Keratinocyte (primary cell): ENCODE data around the gene ABCC11. TPM values are rescaled to one million over a fixed set of nuclear protein-coding genes. Genes with fewer than 3 reads are reported as not detected.

Experiments
- DNase-seq: peaks from one replicate; pipeline ENCODE4 v3.0.0-alpha.2; 2011; ENCODE audit warnings: low read depth, missing footprints, low spot score
- FAIRE-seq: peaks from 2 replicates; lab custom pipeline; 2011; peaks lifted over from hg19 to GRCh38; lab: Jason Lieb, UNC
- H2AFZ ChIP-seq: 2 replicates; pipeline ENCODE4 v1.6.0; 2012; ENCODE audit warnings: low read length, control low read depth, inconsistent platforms; ENCODE audit not compliant: control insufficient read depth
- H3K27ac ChIP-seq: 2 replicates; pipeline ENCODE4 v1.5.1; 2011; ENCODE audit warnings: low read length; ENCODE audit not compliant: control insufficient read depth, insufficient read depth
- H3K27me3 ChIP-seq: 3 replicates; pipeline ENCODE4 v1.6.0; 2011; ENCODE audit warnings: low read length; ENCODE audit not compliant: control insufficient read depth, insufficient read depth; ENCODE audit errors: extremely low read depth
- H3K36me3 ChIP-seq, 2 experiments: 2 replicates in 1 of 2; 3 replicates in 1 of 2; pipeline ENCODE4 v1.5.1; 2011; ENCODE audit warnings: low read length in 2 of 2, mild to moderate bottlenecking in 1 of 2; ENCODE audit not compliant: control insufficient read depth in 2 of 2, insufficient read depth in 2 of 2; ENCODE audit errors: extremely low read depth in 1 of 2
- H3K4me1 ChIP-seq: 3 replicates; pipeline ENCODE4 v1.5.1; 2011; ENCODE audit warnings: low read length; ENCODE audit not compliant: control insufficient read depth, insufficient read depth; ENCODE audit errors: extremely low read depth
- H3K4me2 ChIP-seq: 3 replicates; pipeline ENCODE4 v1.6.0; 2011; ENCODE audit warnings: low read depth, low read length; ENCODE audit not compliant: control insufficient read depth, insufficient read depth; ENCODE audit errors: extremely low read depth
- H3K4me3 ChIP-seq, 3 experiments: fragments of 200-600 bp in 1 of 3; sonication (generic) in 1 of 3; 2 replicates in 2 of 3; 3 replicates in 1 of 3; pipeline ENCODE4 v1.5.1; 2011 to 2016; ENCODE audit warnings: low read length in 3 of 3, mild to moderate bottlenecking in 3 of 3, control low read depth in 2 of 3, inconsistent platforms in 1 of 3, low read depth in 1 of 3, mixed read lengths in 1 of 3, mixed run types in 1 of 3, moderate library complexity in 1 of 3; ENCODE audit not compliant: control insufficient read depth in 2 of 3, insufficient read depth in 2 of 3; ENCODE audit errors: extremely low read depth in 1 of 3
- H3K79me2 ChIP-seq: 2 replicates; pipeline ENCODE4 v1.6.0; 2012; ENCODE audit warnings: low read length; ENCODE audit not compliant: control insufficient read depth, insufficient read depth
- H3K9ac ChIP-seq: 3 replicates; pipeline ENCODE4 v1.6.0; 2011; ENCODE audit warnings: low read length; ENCODE audit not compliant: control insufficient read depth, insufficient read depth; ENCODE audit errors: extremely low read depth
- H3K9me1 ChIP-seq: 3 replicates; pipeline ENCODE4 v1.6.0; 2011; ENCODE audit warnings: low read length; ENCODE audit not compliant: control insufficient read depth, insufficient read depth; ENCODE audit errors: extremely low read depth
- H3K9me3 ChIP-seq: 2 replicates; pipeline ENCODE4 v1.5.1; 2012; ENCODE audit warnings: low read depth, low read length; ENCODE audit not compliant: control insufficient read depth
- H4K20me1 ChIP-seq: 3 replicates; pipeline ENCODE4 v1.6.0; 2011; ENCODE audit warnings: low read length; ENCODE audit not compliant: control insufficient read depth, insufficient read depth; ENCODE audit errors: extremely low read depth
- CTCF ChIP-seq, 3 experiments: IDR thresholded peaks in 1 of 3; conservative IDR thresholded peaks in 1 of 3; optimal IDR thresholded peaks in 1 of 3; 2 replicates in 2 of 3; 3 replicates in 1 of 3; pipeline versions ENCODE3 to v1.5.1; 2011; ENCODE audit warnings: low read length in 3 of 3, mild to moderate bottlenecking in 3 of 3, moderate library complexity in 2 of 3, control low read depth in 1 of 3, inconsistent platforms in 1 of 3; ENCODE audit not compliant: insufficient read depth in 2 of 3; ENCODE audit errors: extremely low read depth in 1 of 3
- EZH2 ChIP-seq: IDR thresholded peaks from one replicate; pipeline ENCODE4 v1.6.1; 2012; ENCODE audit warnings: inconsistent platforms, mild to moderate bottlenecking, low read length, moderate library complexity
- dilution Hi-C: fragments of 300-500 bp; cut with MboI; formaldehyde crosslinking; loops from one replicate; pipeline ENCODE4 v1.7.0; 2020; ENCODE audit warnings: low sequenced_read_pairs; ENCODE audit not compliant: extremely low pct_ligation_motif_present
- polyA plus RNA-seq, 5 experiments: library from polyadenylated mRNA; depleted of rRNA in 3 of 5; stranded (reverse) in 3 of 5; stranded (forward) in 1 of 5; unstranded in 1 of 5; fragments of >200 nt; gene quantifications; 1 replicate in 1 of 5; 2 replicates in 3 of 5; 3 replicates in 1 of 5; pipeline versions ENCODE4 v1.2.1 to v1.2.3, GENCODE V29; 2011 to 2012; ENCODE audit warnings: missing spikeins in 2 of 5, low read depth in 1 of 5, low replicate concordance in 1 of 5

Gene ABCC11
- polyA plus RNA-seq, 1 donor (not counting 4 experiments of a cell fraction or from before 2014, with no cell fraction given): 0.33 TPM

GRCh38 chr16:48252013-48252412 lies 4.7 kb upstream of the ABCC11 start:
- Histone ChIP-seq H3K9ac (no peak overlapping the region), H3K4me2 (no peak overlapping the region), H3K4me1 (peaks cover 16% of the 10 kb centered on the region), H3K4me3 (no peak overlapping the region), H4K20me1 (no peaks in the 10 kb centered on the region), H2AFZ (no peak overlapping the region), H3K27me3 (no peaks in the 10 kb centered on the region), H3K9me3 (no peaks in the 10 kb centered on the region), H3K9me1 (no peaks in the 10 kb centered on the region), H3K27ac (no peak overlapping the region), H3K79me2 (peaks cover 60% of the 10 kb centered on the region), H3K36me3 (peaks cover 5 to 11% of the 10 kb centered on the region in 2 experiments)
- TF ChIP-seq EZH2: no peak
- no peak for TF ChIP-seq CTCF (optimal IDR thresholded peaks at IDR 0.05 in 1 of 3, IDR thresholded peaks at IDR 0.05 in 1 of 3, conservative IDR thresholded peaks at IDR 0.05 in 1 of 3; ENCODE audit: extremely low read depth in 1 of 3, insufficient read depth in 2 of 3, low read length in 3 of 3)
- peak; percentile 23 for FAIRE-seq
- no peak for DNase-seq
- dilution Hi-C loops: no loop called here

- Histone ChIP-seq H3K4me1 (peaks cover 24% of the 10 kb centered on the region), H3K27ac (no peak overlapping the region), H2AFZ (no peak overlapping the region), H3K4me3 (no peak overlapping the region), H3K27me3 (no peaks in the 10 kb centered on the region), H3K4me2 (no peak overlapping the region), H3K9me1 (no peaks in the 10 kb centered on the region), H3K79me2 (peaks cover 73% of the 10 kb centered on the region), H3K9me3 (no peaks in the 10 kb centered on the region), H3K9ac (no peak overlapping the region), H3K36me3 (peaks cover 5 to 8% of the 10 kb centered on the region in 2 experiments), H4K20me1 (no peaks in the 10 kb centered on the region)
- dilution Hi-C loops: no loop called here
- no peak for FAIRE-seq
- no peak for DNase-seq
- TF ChIP-seq EZH2 (no peak), CTCF (optimal IDR thresholded peaks at IDR 0.05 in 1 of 3, IDR thresholded peaks at IDR 0.05 in 1 of 3, conservative IDR thresholded peaks at IDR 0.05 in 1 of 3; ENCODE audit: extremely low read depth in 1 of 3, insufficient read depth in 2 of 3, low read length in 3 of 3) (no peak)
These were observed 3.4 kb upstream of the ABCC11 start for GRCh38 chr16:48250520-48251278.
